ENCODE data around the gene UBE2D3.

Gene UBE2D3

GRCh38 chr4:102761296-102761701 lies 66.1 kb downstream of the UBE2D3 start:
- DNase-seq (ENCODE audit: insufficient read length, low spot score), result peak; percentile 33
- TF ChIP-seq CTCF (IDR thresholded peaks at IDR 0.05; ENCODE audit: insufficient read depth, missing control alignments), result no peak
- no peak for FAIRE-seq

GRCh38 chr4:102760645-102761295 lies 66.6 kb downstream of the UBE2D3 start, which contains the start of gene MANBA:
Gene MANBA, minus strand, starts transcription at chr4:102760968. Its CDS starts 74 bp downstream, at chr4:102760894.
- no peak for TF ChIP-seq CTCF (IDR thresholded peaks at IDR 0.05; ENCODE audit: insufficient read depth, missing control alignments)
- no peak for FAIRE-seq

GRCh38 chr4:102759831-102760644 lies 67.3 kb downstream of the UBE2D3 start:
- DNase-seq (ENCODE audit: insufficient read length, low spot score) (no peak), FAIRE-seq (no peak)
- no peak for TF ChIP-seq CTCF (IDR thresholded peaks at IDR 0.05; ENCODE audit: insufficient read depth, missing control alignments)

More at GRCh38 chr4:102760645-102761295, 66.6 kb downstream of the UBE2D3 start, which contains the start of gene MANBA:
- DNase-seq (ENCODE audit: insufficient read length, low spot score), result peak; percentile 65

- no peak for TF ChIP-seq CTCF (IDR thresholded peaks at IDR 0.05; ENCODE audit: insufficient read depth, missing control alignments)
Measured at GRCh38 chr4:102758241-102759160, 68.8 kb downstream of the UBE2D3 start.

GRCh38 chr4:102757681-102758080 lies 69.7 kb downstream of the UBE2D3 start:
- DNase-seq (ENCODE audit: insufficient read length, low spot score) (no peak), FAIRE-seq (no peak)
- TF ChIP-seq CTCF (IDR thresholded peaks at IDR 0.05; ENCODE audit: insufficient read depth, missing control alignments), result no peak

More at GRCh38 chr4:102758241-102759160, 68.8 kb downstream of the UBE2D3 start:
- FAIRE-seq (no peak), DNase-seq (ENCODE audit: insufficient read length, low spot score) (no peak)

- DNase-seq (ENCODE audit: insufficient read length, low spot score) (no peak), FAIRE-seq (no peak)
- no peak for TF ChIP-seq CTCF (IDR thresholded peaks at IDR 0.05; ENCODE audit: insufficient read depth, missing control alignments)
Measured at GRCh38 chr4:102754044-102754443, 73.3 kb downstream of the UBE2D3 start.
